Mesodermal cell (in vitro differentiated cells): ENCODE results near the gene RBCK1.
"Not testable (repeated sequence)": the region's sequence is repeated elsewhere in the genome, so short reads cannot be mapped to it uniquely, and the experiment has no call there.

Experiments used
- H3K27ac ChIP-seq: 2 replicates; pipeline ENCODE4 v1.7.0; 2013; ENCODE audit warnings: mild to moderate bottlenecking, low read depth, low read length, moderate library complexity; ENCODE audit not compliant: severe bottlenecking
- H3K36me3 ChIP-seq: 2 replicates; pipeline ENCODE4 v1.7.1; 2013; ENCODE audit warnings: mild to moderate bottlenecking, low read length, moderate library complexity; ENCODE audit not compliant: control insufficient read depth, insufficient read depth
- H3K4me1 ChIP-seq: one replicate; pipeline ENCODE4 v1.7.1; 2013; ENCODE audit warnings: mild to moderate bottlenecking, low read length; ENCODE audit not compliant: insufficient read depth, control insufficient read depth, poor library complexity, severe bottlenecking
- H3K4me3 ChIP-seq: 2 replicates; pipeline ENCODE4 v1.7.0; 2013; ENCODE audit warnings: low read length, control low read depth, mild to moderate bottlenecking; ENCODE audit not compliant: insufficient read depth, poor library complexity, severe bottlenecking; ENCODE audit errors: extremely low read depth
- H3K9me3 ChIP-seq: 2 replicates; pipeline ENCODE4 v1.7.1; 2013; ENCODE audit warnings: mild to moderate bottlenecking, low read length, moderate library complexity; ENCODE audit not compliant: control insufficient read depth
- WGBS, 2 experiments: methylation state at CpG; one replicate each; pipeline ENCODE4 v1.1.5; 2013; ENCODE audit warnings: missing lambda C conversion rate in 2 of 2; ENCODE audit not compliant: insufficient coverage in 2 of 2; 5-methylcytosine and 5-hydroxymethylcytosine counted together

RBCK1 gene

GRCh38 chr20:377578-377977 is 30.5 kb upstream of the RBCK1 start:
- H3K4me1 ChIP-seq, result peaks cover 13% of the 10 kb centered on the region
- not testable (repeated sequence) for H3K36me3 ChIP-seq, H3K4me3 ChIP-seq, H3K27ac ChIP-seq, H3K9me3 ChIP-seq
- WGBS, 2 experiments, result 89 to 91% methylated on average over 12 of the region's 12 CpGs

DNA sequence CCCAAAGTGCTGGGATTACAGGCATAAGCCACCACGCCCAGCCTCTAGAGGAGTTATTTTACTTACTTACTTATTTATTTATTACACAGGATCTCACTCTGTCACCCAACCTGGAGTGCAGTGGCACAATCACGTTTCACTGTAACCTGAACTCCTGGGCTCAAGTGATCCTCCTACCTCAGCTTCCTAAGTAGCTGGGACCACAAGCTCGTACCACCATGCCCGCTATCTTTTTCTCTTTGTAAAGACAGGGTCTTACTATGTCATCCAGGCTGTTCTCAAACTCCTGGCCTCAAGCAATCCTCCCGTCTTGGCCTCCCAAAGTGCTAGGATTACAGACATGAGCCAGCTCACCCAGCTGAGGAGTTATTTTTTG is 29.1 kb upstream of the RBCK1 start:
- Histone ChIP-seq H3K36me3 (no peaks in the 10 kb centered on the region), H3K4me1 (peaks cover 3% of the 10 kb centered on the region), H3K27ac (no peak overlapping the region), H3K9me3 (no peaks in the 10 kb centered on the region), H3K4me3 (no peak overlapping the region)
- 91 to 97% methylated on average over 4 of the region's 5 CpGs for WGBS, 2 experiments

DNA sequence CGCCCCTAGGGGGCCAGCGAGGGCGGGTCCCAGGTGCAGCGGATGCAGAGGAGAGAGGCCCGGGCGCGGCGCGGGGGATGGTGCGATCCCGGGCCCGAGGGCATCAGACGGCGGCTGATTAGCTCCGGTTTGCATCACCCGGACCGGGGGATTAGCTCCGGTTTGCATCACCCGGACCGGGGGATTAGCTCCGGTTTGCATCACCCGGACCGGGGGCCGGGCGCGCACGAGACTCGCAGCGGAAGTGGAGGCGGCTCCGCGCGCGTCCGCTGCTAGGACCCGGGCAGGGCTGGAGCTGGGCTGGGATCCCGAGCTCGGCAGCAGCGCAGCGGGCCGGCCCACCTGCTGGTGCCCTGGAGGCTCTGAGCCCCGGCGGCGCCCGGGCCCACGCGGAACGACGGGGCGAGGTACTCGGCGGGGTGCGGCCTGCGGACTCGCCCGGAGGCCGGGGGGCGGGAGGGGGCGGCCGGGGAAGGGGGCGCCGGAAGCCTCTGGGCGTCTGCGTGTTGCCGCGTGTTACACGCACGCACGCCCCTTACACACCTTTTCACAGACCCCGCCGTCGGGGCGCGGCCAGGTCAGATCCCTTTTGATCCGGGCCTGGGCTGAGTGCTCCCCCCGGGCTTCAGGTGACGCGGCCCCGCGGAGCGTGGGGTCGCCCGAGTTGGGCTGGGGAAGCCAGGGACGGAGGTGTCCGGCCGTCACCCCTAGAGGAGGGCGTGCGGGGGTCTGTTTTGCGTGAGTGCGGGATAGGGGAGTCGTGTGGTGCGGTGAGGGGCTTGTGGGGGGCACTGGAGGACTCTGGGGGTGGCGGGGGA is 27.1 kb upstream of the RBCK1 start:
- H3K4me3 ChIP-seq, result peak overlapping the region; percentile 63
- peaks cover 3% of the 10 kb centered on the region for H3K36me3 ChIP-seq
- peaks cover 3% of the 10 kb centered on the region for H3K4me1 ChIP-seq
- H3K9me3 ChIP-seq, result no peaks in the 10 kb centered on the region
- 1% methylated on average over 51 to 68 of the region's 93 CpGs for WGBS, 2 experiments
- H3K27ac ChIP-seq, result peak overlapping the region; percentile 29

DNA sequence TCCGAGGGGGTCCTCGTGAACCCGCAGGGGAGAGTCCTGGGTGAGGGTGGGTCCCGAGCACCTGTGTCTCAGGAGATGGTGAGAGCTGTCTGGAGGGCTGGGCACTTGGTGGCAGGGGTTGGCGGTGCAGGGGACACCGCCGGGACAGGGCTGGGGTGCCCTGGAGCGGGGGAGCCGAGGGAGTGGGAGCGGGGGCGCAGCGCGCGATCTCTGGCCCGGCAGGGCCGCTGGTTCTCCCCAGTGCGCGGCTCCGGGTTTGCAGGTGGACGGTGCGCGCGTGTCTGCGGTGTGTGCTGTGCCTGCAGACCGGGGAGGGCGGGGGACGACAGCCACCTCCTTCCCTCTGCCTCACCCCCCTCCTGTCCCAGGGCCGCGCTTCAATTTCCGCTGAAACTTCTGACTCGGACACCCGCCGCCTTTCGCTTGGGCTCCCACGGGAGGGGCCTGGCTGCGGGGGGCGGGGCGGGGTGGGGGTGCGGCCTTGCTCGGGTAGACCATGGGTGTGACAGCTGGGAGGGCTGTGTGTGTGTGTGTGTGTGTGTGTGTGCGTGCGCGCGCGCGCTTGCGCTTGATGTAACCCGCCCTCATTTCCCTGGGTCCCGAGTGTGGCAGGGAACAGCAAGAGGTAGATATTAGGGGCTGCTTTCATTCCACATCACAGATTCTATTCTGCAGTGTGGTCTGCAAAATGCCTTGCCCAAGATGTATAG is 26.4 kb upstream of the RBCK1 start:
- Histone ChIP-seq H3K4me1 (peaks cover 3% of the 10 kb centered on the region), H3K27ac (no peak overlapping the region), H3K9me3 (no peaks in the 10 kb centered on the region), H3K4me3 (peak overlapping the region; percentile 63), H3K36me3 (peaks cover 3% of the 10 kb centered on the region)
- 5 to 13% methylated on average over 15 to 27 of the region's 49 CpGs for WGBS, 2 experiments

DNA sequence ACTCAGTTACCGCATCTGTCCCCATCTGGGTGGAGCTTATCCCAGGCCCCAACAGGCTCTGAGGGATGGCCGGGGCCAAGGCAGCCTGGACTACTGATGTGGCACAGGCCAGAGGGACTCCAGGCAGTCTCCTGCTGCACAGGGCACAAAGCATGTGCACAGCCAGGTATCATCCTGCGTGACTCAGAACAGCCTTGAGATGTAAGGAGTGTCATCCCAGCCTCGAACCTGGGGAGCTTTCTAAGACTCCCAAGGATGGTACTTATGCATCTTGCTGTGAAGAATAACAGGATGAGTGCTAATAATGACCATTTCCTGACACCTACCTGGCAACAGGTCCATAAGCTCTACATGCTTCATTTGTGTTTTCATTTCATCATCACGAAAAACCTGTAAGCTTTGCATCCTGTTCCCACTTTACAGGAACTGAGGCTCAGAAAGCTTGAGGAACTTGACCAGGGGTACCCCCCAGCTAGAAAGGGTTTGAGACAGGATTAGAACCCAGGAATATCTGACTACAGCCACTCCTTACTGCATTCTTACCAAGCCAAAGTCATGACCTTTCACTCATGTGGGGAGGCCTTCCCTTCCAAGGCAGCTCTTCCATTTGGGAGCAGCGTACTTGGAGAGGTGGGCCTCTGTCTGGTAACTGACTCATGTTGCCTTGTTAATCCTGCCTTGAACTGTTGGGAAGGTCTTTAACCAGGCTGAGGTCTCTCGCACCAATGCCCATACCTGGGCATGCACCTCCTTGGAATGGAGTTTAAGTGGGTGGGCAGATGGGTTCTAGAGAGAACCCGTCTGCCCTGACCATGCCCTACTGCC is 25.6 kb upstream of the RBCK1 start:
- H3K36me3 ChIP-seq, result peaks cover 4% of the 10 kb centered on the region
- H3K27ac ChIP-seq, result no peak overlapping the region
- H3K4me1 ChIP-seq, result peaks cover 3% of the 10 kb centered on the region
- peak overlapping the region; percentile 63 for H3K4me3 ChIP-seq
- no peaks in the 10 kb centered on the region for H3K9me3 ChIP-seq
- 79 to 85% methylated on average over 6 to 7 of the region's 8 CpGs for WGBS, 2 experiments

- H3K4me1 ChIP-seq, result peaks cover 3% of the 10 kb centered on the region
- 97 to 100% methylated on average over 3 to 4 of the region's 5 CpGs for WGBS, 2 experiments
- no peaks in the 10 kb centered on the region for H3K9me3 ChIP-seq
- no peak overlapping the region for H3K27ac ChIP-seq
- H3K36me3 ChIP-seq, result peaks cover 17% of the 10 kb centered on the region
- H3K4me3 ChIP-seq, result no peak overlapping the region
Observed at GRCh38 chr20:383889-384288, 24.2 kb upstream of the RBCK1 start.

GRCh38 chr20:384723-385122 is 23.4 kb upstream of the RBCK1 start:
- H3K9me3 ChIP-seq, result no peaks in the 10 kb centered on the region
- no peak overlapping the region for H3K27ac ChIP-seq
- H3K4me1 ChIP-seq, result peaks cover 3% of the 10 kb centered on the region
- no CpG with 5 or more reads among the region's 1 CpG for WGBS, 2 experiments
- no peak overlapping the region for H3K4me3 ChIP-seq
- H3K36me3 ChIP-seq, result peaks cover 26% of the 10 kb centered on the region

DNA sequence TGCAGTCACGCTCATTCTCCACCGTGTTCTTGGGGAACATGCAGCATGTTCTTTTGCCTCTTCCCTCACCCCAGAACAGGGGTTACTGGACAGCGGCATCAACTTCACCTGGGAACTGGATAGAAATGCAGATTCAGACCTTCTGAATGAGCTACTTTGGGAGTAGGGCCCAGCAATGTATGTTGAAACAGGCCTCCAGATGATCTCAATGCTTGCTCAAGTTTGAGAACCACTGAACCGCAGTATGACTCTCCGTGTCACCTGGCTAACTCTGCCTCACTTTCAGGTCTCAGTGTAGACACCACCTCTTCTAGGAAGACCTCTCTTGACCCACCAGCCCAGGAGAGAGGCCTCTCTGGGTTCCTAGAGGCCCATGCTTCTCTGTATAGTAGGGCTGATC is 22.7 kb upstream of the RBCK1 start:
- Histone ChIP-seq H3K4me3 (no peak overlapping the region), H3K27ac (no peak overlapping the region), H3K4me1 (peaks cover 3% of the 10 kb centered on the region), H3K36me3 (peaks cover 32% of the 10 kb centered on the region), H3K9me3 (no peaks in the 10 kb centered on the region)
- WGBS, 2 experiments, result 95 to 96% methylated on average over 3 to 4 of the region's 5 CpGs

GRCh38 chr20:386634-387033 is 21.5 kb upstream of the RBCK1 start:
- 94 to 100% methylated on average over 3 to 5 of the region's 8 CpGs for WGBS, 2 experiments
- not testable (repeated sequence) for H3K27ac ChIP-seq, H3K9me3 ChIP-seq, H3K4me3 ChIP-seq, H3K4me1 ChIP-seq
- peaks cover 39% of the 10 kb centered on the region for H3K36me3 ChIP-seq

- 100% methylated on average over 1 of the region's 3 CpGs; no CpG with 5 or more reads in 1 of the 2 experiments for WGBS, 2 experiments
- no peaks in the 10 kb centered on the region for H3K9me3 ChIP-seq
- H3K4me3 ChIP-seq, result no peak overlapping the region
- H3K36me3 ChIP-seq, result peaks cover 44% of the 10 kb centered on the region
- no peak overlapping the region for H3K27ac ChIP-seq
- no peaks in the 10 kb centered on the region for H3K4me1 ChIP-seq
Observed at GRCh38 chr20:387520-387919, 20.6 kb upstream of the RBCK1 start.
